Body of pancreas (tissue), 4 donors: ENCODE results near the gene DLGAP1. TPM values are rescaled to one million over a fixed set of nuclear protein-coding genes. Genes with fewer than 3 reads are reported as not detected.

Source experiments
- ATAC-seq: fragments of 150-250 bp; one replicate; pipeline ENCODE4 v1.9.1; 2016
- DNase-seq, 4 donors: peaks; one replicate each; pipeline ENCODE4 v3.0.0-alpha.2; 2019
- H3K27ac ChIP-seq, 4 donors: fragments of 200-600 bp; sonication (generic); 1 replicate in 3 of 4; 2 replicates in 1 of 4; pipeline versions ENCODE4 v1.5.1 to v1.6.1; 2016 to 2019; ENCODE audit warnings: mild to moderate bottlenecking in 1 of 4, mixed read lengths in 1 of 4, moderate library complexity in 1 of 4
- H3K27me3 ChIP-seq, 2 donors: fragments of 200-600 bp; sonication (generic); one replicate each; pipeline ENCODE4 v1.6.0; 2016; ENCODE audit warnings: mild to moderate bottlenecking in 1 of 2
- H3K36me3 ChIP-seq, 2 donors: fragments of 200-600 bp; sonication (generic); replicated peaks in 1 of 2; 2 replicates each; pipeline ENCODE4 v1.5.1; 2016; ENCODE audit warnings: low read depth in 2 of 2; ENCODE audit not compliant: insufficient read depth in 1 of 2
- H3K4me1 ChIP-seq: fragments of 200-600 bp; sonication (generic); one replicate; pipeline ENCODE4 v1.6.0; 2016
- H3K4me3 ChIP-seq, 2 donors: fragments of 200-600 bp; sonication (generic); 1 replicate in 1 of 2; 2 replicates in 1 of 2; pipeline ENCODE4 v1.5.1; 2016 to 2019
- H3K9me3 ChIP-seq, 3 donors: fragments of 200-600 bp; sonication (generic); 1 replicate in 2 of 3; 2 replicates in 1 of 3; pipeline ENCODE4 v1.5.1; 2016
- CTCF ChIP-seq, 7 experiments: fragments of 450-650 bp in 4 of 7; fragments of 200-600 bp in 3 of 7; sonication (generic) in 3 of 7; IDR thresholded peaks; one replicate each; pipeline ENCODE4 v1.5.1; 2016 to 2019; ENCODE audit warnings: antibody characterized with exemption in 7 of 7
- POLR2A ChIP-seq, 3 donors: fragments of 450-650 bp; IDR thresholded peaks; one replicate each; pipeline ENCODE4 v1.6.1; 2016; ENCODE audit warnings: antibody characterized with exemption in 3 of 3, mild to moderate bottlenecking in 2 of 3
- WGBS, 2 donors: methylation state at CpG; one replicate each; pipeline ENCODE4 v1.1.5; 2017; 5-methylcytosine and 5-hydroxymethylcytosine counted together
- intact Hi-C: fragments of 100-400 bp; cut with DNase I; formaldehyde crosslinking; loops from one replicate; pipeline ENCODE4 v1.15.1; 2023
- total RNA-seq, 2 donors: library from RNA; depleted of rRNA; stranded (reverse); fragments of >200 nt; gene quantifications; one replicate each; pipeline ENCODE4 v1.1.0, GENCODE V29; 2016

Gene DLGAP1
- total RNA-seq, 2 donors from 2014 or later: 0.52 to 7.9 TPM

GRCh38 chr18:3546106-3546505 is 909.0 kb downstream of the DLGAP1 start:
- Histone ChIP-seq H3K4me1 (peaks cover 4% of the 10 kb centered on the region), H3K27me3 (no peaks in the 10 kb centered on the region), H3K27ac (no peak overlapping the region), H3K36me3 (no peaks in the 10 kb centered on the region), H3K9me3 (no peaks in the 10 kb centered on the region), H3K4me3 (no peak overlapping the region)
- ATAC-seq (no peak), DNase-seq (no peak)
- no peak for TF ChIP-seq CTCF (IDR thresholded peaks at IDR 0.05)
- no peak for TF ChIP-seq POLR2A (IDR thresholded peaks at IDR 0.05)
- intact Hi-C loops: no loop called here
- 83 to 87% methylated on average over 5 of the region's 5 CpGs for WGBS, 2 donors

GRCh38 chr18:3544537-3544936 is 910.6 kb downstream of the DLGAP1 start:
- no peak overlapping the region for H3K4me3 ChIP-seq
- H3K36me3 ChIP-seq: no peaks in the 10 kb centered on the region
- no peaks in the 10 kb centered on the region for H3K27me3 ChIP-seq
- no peak for ATAC-seq
- no peak for DNase-seq
- TF ChIP-seq CTCF (IDR thresholded peaks at IDR 0.05) (no peak), POLR2A (IDR thresholded peaks at IDR 0.05) (no peak)
- no peak overlapping the region for H3K27ac ChIP-seq
- intact Hi-C loops: no loop called here
- H3K4me1 ChIP-seq: peaks cover 9% of the 10 kb centered on the region
- H3K9me3 ChIP-seq: no peaks in the 10 kb centered on the region
- WGBS, 2 donors: 88 to 95% methylated on average over 2 of the region's 2 CpGs

GRCh38 chr18:3541549-3542386 is 913.3 kb downstream of the DLGAP1 start:
- no peak overlapping the region for H3K4me3 ChIP-seq
- no peak for TF ChIP-seq CTCF (IDR thresholded peaks at IDR 0.05)
- TF ChIP-seq POLR2A (IDR thresholded peaks at IDR 0.05): no peak
- H3K9me3 ChIP-seq: no peaks in the 10 kb centered on the region
- H3K4me1 ChIP-seq: peaks cover 9% of the 10 kb centered on the region
- ATAC-seq: no peak
- no peak overlapping the region for H3K27ac ChIP-seq
- WGBS, 2 donors: 83 to 84% methylated on average over 5 of the region's 5 CpGs
- H3K36me3 ChIP-seq: no peaks in the 10 kb centered on the region
- no peaks in the 10 kb centered on the region for H3K27me3 ChIP-seq
- intact Hi-C loops: no loop called here
- no peak for DNase-seq

GRCh38 chr18:3540805-3541548 is 914.1 kb downstream of the DLGAP1 start:
- peak; percentile 74 for ATAC-seq
- intact Hi-C loops: no loop called here
- peak in 2 of 4 donors; percentile 23 to 39 for DNase-seq
- Histone ChIP-seq H3K4me1 (peaks cover 9% of the 10 kb centered on the region), H3K9me3 (no peaks in the 10 kb centered on the region), H3K36me3 (no peaks in the 10 kb centered on the region), H3K27ac (peak overlapping the region in 2 of 4 donors; percentile 25 to 46), H3K4me3 (no peak overlapping the region), H3K27me3 (no peaks in the 10 kb centered on the region)
- 21 to 34% methylated on average over 6 of the region's 6 CpGs for WGBS, 2 donors
- TF ChIP-seq POLR2A (IDR thresholded peaks at IDR 0.05) (no peak), CTCF (IDR thresholded peaks at IDR 0.05) (no peak)
